ENCODE results near the gene CHPF. TPM values are rescaled to one million over a fixed set of nuclear protein-coding genes. Genes with fewer than 3 reads are reported as not detected.

The CHPF gene
- total RNA-seq, 1 donor from 2014 or later: 81.0 TPM

DNA sequence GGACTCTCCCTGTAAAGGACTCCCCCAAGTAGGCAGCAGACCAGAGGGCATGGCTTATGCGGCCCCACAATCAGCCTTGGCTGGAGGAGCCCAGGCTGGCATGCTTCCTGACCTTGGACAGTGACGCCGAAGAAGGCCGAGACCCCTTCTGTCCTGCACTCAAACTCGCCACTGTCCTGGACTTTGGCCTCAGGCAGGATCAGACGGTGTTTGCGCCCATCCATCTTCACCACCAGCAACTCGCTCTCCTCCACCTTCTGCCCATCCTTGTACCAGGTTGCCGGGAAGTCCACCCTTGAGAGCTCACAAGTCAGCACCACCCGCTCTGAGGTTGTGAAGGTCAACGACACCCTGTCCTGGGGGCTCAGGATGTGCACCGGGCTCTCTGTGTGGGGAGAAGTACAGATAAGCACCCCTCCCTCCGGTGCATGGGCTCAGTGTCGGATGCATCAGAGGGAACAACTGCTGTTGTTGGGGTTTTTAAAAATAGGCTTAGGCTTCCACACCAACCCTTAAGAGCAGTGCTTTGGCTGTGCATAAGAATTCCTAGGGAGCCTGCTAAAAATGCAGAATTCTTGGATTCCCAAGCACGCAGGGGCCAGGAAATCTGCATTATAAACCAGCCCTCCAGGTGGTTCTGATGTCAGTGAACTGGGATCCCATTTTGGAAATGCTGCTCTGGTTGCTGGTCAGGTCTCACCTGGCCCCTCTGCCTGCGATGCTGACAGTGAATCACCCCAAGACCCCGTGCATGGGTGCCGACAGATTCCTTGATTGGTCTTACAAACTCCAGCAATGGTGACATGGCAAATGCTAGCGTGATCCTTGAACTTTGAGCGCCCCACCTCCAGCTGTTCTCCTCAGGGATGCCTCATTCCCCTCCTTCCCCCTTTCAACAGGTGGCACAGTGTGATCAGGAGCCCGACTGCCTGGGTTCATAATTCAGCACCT lies 21.8 kb upstream of the CHPF start:
- no peak for TF ChIP-seq CTCF (IDR thresholded peaks at IDR 0.05; ENCODE audit: unreplicated experiment)
- Mint-ChIP-seq H3K9me3 (no peaks in the 10 kb centered on the region), H3K4me3 (no peak overlapping the region), H3K4me1 (peaks cover 29% of the 10 kb centered on the region), H3K27ac (no peak overlapping the region), H3K27me3 (ENCODE audit: low read depth) (no peaks in the 10 kb centered on the region), H3K36me3 (peaks cover 33% of the 10 kb centered on the region)
- no peak for DNase-seq (ENCODE audit: low spot score in 2 of 2, unreplicated experiment in 2 of 2)

GRCh38 chr2:219563271-219563928 lies 19.8 kb upstream of the CHPF start:
- Mint-ChIP-seq H3K36me3 (peaks cover 44% of the 10 kb centered on the region), H3K9me3 (no peaks in the 10 kb centered on the region), H3K4me1 (peaks cover 24% of the 10 kb centered on the region), H3K27ac (no peak overlapping the region), H3K4me3 (no peak overlapping the region), H3K27me3 (ENCODE audit: low read depth) (no peaks in the 10 kb centered on the region)
- no peak for TF ChIP-seq CTCF (IDR thresholded peaks at IDR 0.05; ENCODE audit: unreplicated experiment)
- DNase-seq (ENCODE audit: low spot score in 2 of 2, unreplicated experiment in 2 of 2): no peak

GRCh38 chr2:219562049-219563020 lies 18.7 kb upstream of the CHPF start:
- Mint-ChIP-seq H3K4me3 (no peak overlapping the region), H3K27me3 (ENCODE audit: low read depth) (no peaks in the 10 kb centered on the region), H3K9me3 (no peaks in the 10 kb centered on the region), H3K4me1 (peaks cover 22% of the 10 kb centered on the region), H3K27ac (no peak overlapping the region), H3K36me3 (peaks cover 41% of the 10 kb centered on the region)
- no peak for DNase-seq (ENCODE audit: low spot score in 2 of 2, unreplicated experiment in 2 of 2)
- TF ChIP-seq CTCF (IDR thresholded peaks at IDR 0.05; ENCODE audit: unreplicated experiment): no peak

GRCh38 chr2:219561179-219562048 lies 17.8 kb upstream of the CHPF start:
- H3K27ac Mint-ChIP-seq: peak overlapping the region; percentile 6
- no peaks in the 10 kb centered on the region for H3K9me3 Mint-ChIP-seq
- peaks cover 22% of the 10 kb centered on the region for H3K4me1 Mint-ChIP-seq
- H3K4me3 Mint-ChIP-seq: no peak overlapping the region
- TF ChIP-seq CTCF (IDR thresholded peaks at IDR 0.05; ENCODE audit: unreplicated experiment): no peak
- H3K36me3 Mint-ChIP-seq: peaks cover 37% of the 10 kb centered on the region
- H3K27me3 Mint-ChIP-seq (ENCODE audit: low read depth): no peaks in the 10 kb centered on the region
- no peak for DNase-seq (ENCODE audit: low spot score in 2 of 2, unreplicated experiment in 2 of 2)

GRCh38 chr2:219560893-219561178 lies 17.2 kb upstream of the CHPF start:
- no peak for DNase-seq (ENCODE audit: low spot score in 2 of 2, unreplicated experiment in 2 of 2)
- H3K27ac Mint-ChIP-seq: no peak overlapping the region
- H3K4me1 Mint-ChIP-seq: peaks cover 22% of the 10 kb centered on the region
- peaks cover 31% of the 10 kb centered on the region for H3K36me3 Mint-ChIP-seq
- no peak for TF ChIP-seq CTCF (IDR thresholded peaks at IDR 0.05; ENCODE audit: unreplicated experiment)
- no peaks in the 10 kb centered on the region for H3K27me3 Mint-ChIP-seq (ENCODE audit: low read depth)
- H3K9me3 Mint-ChIP-seq: no peaks in the 10 kb centered on the region
- no peak overlapping the region for H3K4me3 Mint-ChIP-seq
